ENCODE results near the gene ZNF865.
"Not testable (repeated sequence)": the region's sequence is repeated elsewhere in the genome, so short reads cannot be mapped to it uniquely, and the experiment has no call there.

The ZNF865 gene

GRCh38 chr19:55605637-55606470 lies at the start of gene ZNF865:
Gene ZNF865 (plus strand): TSS chr19:55605647. CDS start chr19:55613619, 7,972 bp downstream.
- peak; percentile 62 for DNase-seq

- DNase-seq = no peak
These were observed 45.8 kb upstream of the ZNF865 start for GRCh38 chr19:55559684-55560083.

GRCh38 chr19:55563261-55563690 lies 42.2 kb upstream of the ZNF865 start:
- DNase-seq = no peak

- DNase-seq = no peak
These were observed 38.6 kb upstream of the ZNF865 start for GRCh38 chr19:55566823-55567222.

- DNase-seq = no peak
These were observed 37.6 kb upstream of the ZNF865 start for GRCh38 chr19:55567708-55568328.

GRCh38 chr19:55569477-55569876 lies 36.0 kb upstream of the ZNF865 start:
- not testable (repeated sequence) for DNase-seq

- not testable (repeated sequence) for DNase-seq
These were observed 31.5 kb upstream of the ZNF865 start for GRCh38 chr19:55573929-55574328.

GRCh38 chr19:55576746-55577145 lies 28.7 kb upstream of the ZNF865 start:
- DNase-seq = no peak

GRCh38 chr19:55578031-55578760 lies 27.3 kb upstream of the ZNF865 start:
- DNase-seq = no peak

GRCh38 chr19:55578761-55579747 lies 26.4 kb upstream of the ZNF865 start:
- DNase-seq = no peak

GRCh38 chr19:55579766-55580621 lies 25.5 kb upstream of the ZNF865 start:
- no peak for DNase-seq

- DNase-seq = peak; percentile 93
These were observed 24.8 kb upstream of the ZNF865 start, which contains the start of gene ZNF579 for GRCh38 chr19:55580628-55581144. Gene ZNF579 (minus strand): TSS chr19:55580848. CDS start chr19:55579639, 1,209 bp downstream.

- no peak for DNase-seq
These were observed 24.2 kb upstream of the ZNF865 start for GRCh38 chr19:55581145-55581822.

- no peak for DNase-seq
These were observed 23.6 kb upstream of the ZNF865 start for GRCh38 chr19:55581823-55582223.

- not testable (repeated sequence) for DNase-seq
These were observed 23.2 kb upstream of the ZNF865 start for GRCh38 chr19:55582284-55582683.

- not testable (repeated sequence) for DNase-seq
These were observed 21.6 kb upstream of the ZNF865 start for GRCh38 chr19:55583897-55584296.

GRCh38 chr19:55584871-55585270 lies 20.6 kb upstream of the ZNF865 start:
- no peak for DNase-seq

GRCh38 chr19:55585658-55586339 lies 19.6 kb upstream of the ZNF865 start:
- peak; percentile 67 for DNase-seq

- DNase-seq = peak; percentile 91
These were observed 18.3 kb upstream of the ZNF865 start for GRCh38 chr19:55586976-55587668.
